22Rv1 (cell line): ENCODE results near the gene YAP1.

Source experiments
- CTCF ChIP-seq: fragments of 450-650 bp; IDR thresholded peaks from 2 replicates; pipeline ENCODE4 v1.5.1; 2017; ENCODE audit warnings: mild to moderate bottlenecking
- ZFX ChIP-seq: fragments of 450-650 bp; IDR thresholded peaks from 2 replicates; pipeline ENCODE4 v1.6.1; 2017; ENCODE audit warnings: antibody characterized with exemption, borderline replicate concordance

- TF ChIP-seq CTCF (no peak), ZFX (no peak)
Observed at GRCh38 chr11:102196351-102196750, 86.1 kb downstream of the YAP1 start.
